GM18505 (cell line): ENCODE measurements around the gene PGM3.

Experiments
- ATAC-seq: cut with Tn5 transposase; IDR thresholded peaks from one replicate; pipeline ENCODE4 v1.9.1; 2021; ENCODE audit not compliant: unreplicated experiment
- POLR2A ChIP-seq: IDR thresholded peaks from 4 replicates; pipeline ENCODE4 v1.6.1; 2011; ENCODE audit warnings: borderline replicate concordance; ENCODE audit not compliant: insufficient read depth, insufficient read length; ENCODE audit errors: extremely low read depth

PGM3 gene

GRCh38 chr6:83192871-83193746 lies at the start of gene PGM3, which contains the start of gene RWDD2A:
Gene PGM3 (minus strand): TSS chr6:83193265. CDS start chr6:83191012, 2,253 bp downstream.
Gene RWDD2A (plus strand): TSS chr6:83193357. CDS start chr6:83194452, 1,095 bp downstream.
- TF ChIP-seq POLR2A: peak; percentile 88

GRCh38 chr6:83231146-83231545 lies 38.1 kb upstream of the PGM3 start:
- no peak for ATAC-seq
- TF ChIP-seq POLR2A: no peak

More at GRCh38 chr6:83192871-83193746, at the start of gene PGM3, which contains the start of gene RWDD2A:
- ATAC-seq: peak; percentile 98

- no peak for ATAC-seq
- no peak for TF ChIP-seq POLR2A
Observed at GRCh38 chr6:83226517-83226916, 33.5 kb upstream of the PGM3 start.

GRCh38 chr6:83221889-83222479 lies 28.9 kb upstream of the PGM3 start:
- ATAC-seq: no peak
- no peak for TF ChIP-seq POLR2A

GRCh38 chr6:83221276-83221675 lies 28.2 kb upstream of the PGM3 start:
- no peak for ATAC-seq

GRCh38 chr6:83220121-83220520 lies 27.1 kb upstream of the PGM3 start:
- TF ChIP-seq POLR2A: no peak
- ATAC-seq: no peak

More at GRCh38 chr6:83221276-83221675, 28.2 kb upstream of the PGM3 start:
- no peak for TF ChIP-seq POLR2A

GRCh38 chr6:83218646-83219045 lies 25.6 kb upstream of the PGM3 start:
- TF ChIP-seq POLR2A: no peak
- no peak for ATAC-seq

- no peak for ATAC-seq
- no peak for TF ChIP-seq POLR2A
Observed at GRCh38 chr6:83216806-83217205, 23.7 kb upstream of the PGM3 start.

- ATAC-seq: peak; percentile 98
- TF ChIP-seq POLR2A: no peak
Observed at GRCh38 chr6:83215131-83216047, 22.3 kb upstream of the PGM3 start.

GRCh38 chr6:83202031-83202430 lies 9.0 kb upstream of the PGM3 start:
- TF ChIP-seq POLR2A: no peak
- ATAC-seq: no peak

GRCh38 chr6:83199863-83200225 lies 6.8 kb upstream of the PGM3 start:
- no peak for ATAC-seq
- TF ChIP-seq POLR2A: no peak

- no peak for TF ChIP-seq POLR2A
Observed at GRCh38 chr6:83199173-83199862, 6.3 kb upstream of the PGM3 start.

GRCh38 chr6:83198486-83199172 lies 5.6 kb upstream of the PGM3 start:
- no peak for ATAC-seq
- TF ChIP-seq POLR2A: no peak

More at GRCh38 chr6:83199173-83199862, 6.3 kb upstream of the PGM3 start:
- ATAC-seq: no peak
